ENCODE data around the gene HPSE.

HPSE gene

GRCh38 chr4:83334425-83335241, at the start of gene HPSE:
HPSE (minus strand) TSS chr4:83334848; CDS start chr4:83334782, 66 bp downstream.
- DNase-seq = peak; percentile 70

GRCh38 chr4:83382850-83383249, 48.2 kb upstream of the HPSE start:
- DNase-seq = no peak

GRCh38 chr4:83381173-83381572, 46.5 kb upstream of the HPSE start:
- no peak for DNase-seq

- DNase-seq = no peak
Observed at GRCh38 chr4:83378419-83378818, 43.8 kb upstream of the HPSE start.

DNA sequence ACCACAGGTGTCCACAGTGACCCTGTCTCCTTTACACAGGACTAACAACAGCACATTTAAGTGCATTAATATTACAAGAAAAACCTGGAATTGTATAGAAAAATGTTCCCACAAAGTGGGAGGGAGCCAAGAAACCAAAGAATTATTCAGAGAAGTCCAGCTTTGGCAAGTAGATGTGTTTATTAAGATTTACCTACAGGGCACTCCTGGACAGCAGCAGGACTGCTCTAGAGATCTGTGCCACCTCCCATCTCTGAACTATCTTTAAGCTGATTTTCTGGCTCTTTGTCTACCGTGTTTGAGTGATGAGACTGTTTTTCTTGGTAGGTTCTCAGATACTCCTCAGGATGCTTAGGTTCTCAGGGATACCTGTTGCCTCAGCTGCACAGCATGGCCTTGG, 38.3 kb upstream of the HPSE start:
- no peak for DNase-seq

DNA sequence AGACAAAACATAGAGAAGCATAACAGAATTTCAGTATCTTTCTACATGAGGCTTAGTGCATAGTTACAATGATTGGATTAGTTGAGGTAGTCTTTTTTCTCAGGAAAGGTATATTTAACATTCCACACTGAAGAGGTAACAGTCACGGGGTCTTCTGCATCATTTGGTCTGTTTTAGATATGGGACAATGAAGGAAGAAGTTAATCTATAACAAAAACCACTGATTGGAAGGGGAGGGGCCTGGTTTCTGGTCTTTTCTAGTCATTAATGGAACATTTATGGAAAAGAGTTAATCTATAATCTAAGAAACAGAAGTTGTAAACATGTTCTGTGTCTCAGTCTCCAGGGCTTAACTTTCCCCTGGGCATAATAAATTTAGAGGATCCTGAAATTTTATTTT, 37.3 kb upstream of the HPSE start:
- DNase-seq = no peak

DNA sequence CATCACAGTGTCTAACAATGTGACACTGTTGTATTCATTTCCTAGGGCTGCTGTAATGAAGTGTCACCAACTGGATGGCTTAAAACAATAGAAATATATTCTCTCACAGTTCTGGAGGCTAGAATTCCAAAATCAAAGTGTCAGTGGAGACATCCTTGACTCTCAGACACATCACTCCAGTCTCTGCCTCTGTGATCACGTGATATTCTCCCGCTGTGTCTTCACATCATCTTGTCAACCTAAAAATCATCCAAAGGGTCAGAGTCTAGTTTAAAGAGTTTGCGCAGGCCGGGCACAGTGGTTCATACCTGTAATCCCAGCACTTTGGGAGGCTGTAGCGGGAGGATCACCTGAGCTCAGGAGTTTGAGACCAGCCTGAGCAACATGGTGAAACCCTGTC, 36.6 kb upstream of the HPSE start:
- no peak for DNase-seq

DNA sequence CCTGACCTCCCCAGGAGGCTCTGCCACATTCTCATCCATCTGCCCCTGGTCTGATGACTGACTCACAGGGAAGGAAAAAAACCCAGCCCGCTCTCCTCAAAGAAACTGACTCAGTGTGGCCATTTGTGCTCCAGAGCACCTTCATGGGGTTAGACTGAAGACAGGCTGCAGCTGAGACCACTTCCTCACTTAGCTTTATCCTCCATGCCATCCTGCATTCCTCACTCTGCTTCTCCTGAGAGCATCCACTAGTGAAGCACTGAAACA, 35.9 kb upstream of the HPSE start:
- no peak for DNase-seq

GRCh38 chr4:83369831-83370639, 35.4 kb upstream of the HPSE start:
- no peak for DNase-seq

GRCh38 chr4:83364312-83364711, 29.7 kb upstream of the HPSE start:
- DNase-seq = no peak

GRCh38 chr4:83362492-83363329, 28.1 kb upstream of the HPSE start:
- no peak for DNase-seq

DNA sequence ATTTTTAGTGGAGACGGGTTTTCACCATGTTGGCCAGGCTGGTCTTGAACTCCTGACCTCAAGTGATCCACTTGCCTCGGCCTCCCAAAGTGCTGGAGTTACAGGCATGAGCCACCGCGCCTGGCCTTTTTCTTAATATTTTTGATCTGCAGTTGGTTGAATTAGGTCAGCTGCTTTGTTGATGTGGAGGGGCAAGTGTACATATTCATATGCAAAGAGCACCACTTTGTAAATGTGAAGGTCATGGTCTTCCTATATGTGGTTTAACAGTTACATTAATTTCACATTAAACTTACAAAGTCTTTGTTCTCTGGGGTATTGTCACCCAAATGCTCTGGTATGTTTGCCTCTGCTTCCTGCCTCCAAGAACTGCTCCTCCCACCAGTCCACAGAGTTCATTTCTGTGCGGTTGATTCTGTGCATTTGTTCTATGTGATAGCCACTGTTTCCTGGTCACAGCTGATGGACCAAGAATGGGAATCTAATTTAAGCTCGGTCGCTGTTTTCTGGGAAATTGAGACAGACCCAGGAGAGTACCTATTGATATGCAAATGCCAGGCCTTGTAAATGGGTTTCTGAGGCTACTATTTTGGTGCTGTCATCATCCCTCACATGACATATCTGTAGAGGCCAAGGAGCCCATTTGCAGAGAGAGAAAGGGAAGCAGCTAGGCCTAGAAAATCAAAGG, 26.9 kb upstream of the HPSE start:
- no peak for DNase-seq

- DNase-seq = no peak
Observed at GRCh38 chr4:83360018-83360417, 25.4 kb upstream of the HPSE start.

DNA sequence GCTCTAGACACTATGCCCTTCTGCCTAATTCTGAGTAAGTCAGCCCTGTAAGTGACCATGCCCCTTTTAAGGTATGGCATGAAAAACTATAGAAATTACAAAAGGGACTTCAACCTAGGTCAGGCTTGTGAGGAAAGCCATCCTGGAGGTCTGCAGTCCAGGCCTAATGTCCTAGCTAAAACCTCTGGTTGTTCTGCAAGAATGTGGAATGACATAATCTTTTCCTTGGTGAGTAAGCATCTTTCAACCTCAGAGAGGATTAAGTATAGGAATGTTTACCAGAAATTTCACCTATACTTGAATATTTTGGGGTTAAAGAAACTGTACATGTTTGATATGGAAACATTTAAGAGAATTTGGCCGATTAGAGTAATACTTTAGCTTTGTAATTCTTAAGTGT, 23.8 kb upstream of the HPSE start:
- no peak for DNase-seq

DNA sequence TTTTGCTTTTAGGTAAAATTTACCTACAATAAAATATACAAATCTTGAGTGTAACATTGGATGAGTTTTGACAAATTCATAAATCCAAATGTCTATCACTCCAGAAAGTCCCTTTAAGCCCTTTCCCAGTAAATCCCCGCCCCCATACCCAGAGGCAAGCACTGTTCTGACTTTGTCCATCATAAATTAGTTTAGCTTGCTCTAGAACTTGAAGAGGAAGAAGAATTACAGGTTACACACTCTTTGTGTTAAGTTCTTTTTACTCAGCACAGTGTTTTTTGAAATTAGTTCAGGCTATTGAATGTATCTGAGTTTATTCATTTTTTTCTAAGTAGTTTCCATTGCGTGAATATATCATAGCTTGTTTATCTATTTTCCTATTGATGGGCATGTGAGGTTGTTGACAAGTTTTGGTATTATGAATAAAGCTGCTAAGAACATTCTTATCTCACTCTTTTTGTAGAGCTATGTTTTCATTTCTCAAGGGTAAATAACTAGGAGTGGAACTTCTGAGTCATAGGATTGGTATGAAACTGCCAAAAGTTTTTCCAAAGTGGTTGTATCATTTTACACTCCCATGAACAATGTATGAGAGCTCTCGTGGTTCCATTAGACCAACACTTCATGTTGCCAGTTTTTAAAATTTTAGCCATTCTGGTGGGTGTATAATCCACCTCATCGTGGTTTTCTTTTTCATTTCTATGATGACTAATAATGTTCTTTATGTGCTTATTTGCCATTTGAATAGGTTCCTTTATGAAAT, 22.4 kb upstream of the HPSE start:
- DNase-seq = no peak

- DNase-seq = no peak
Observed at GRCh38 chr4:83353516-83353915, 18.9 kb upstream of the HPSE start.

- no peak for DNase-seq
Observed at GRCh38 chr4:83348074-83348473, 13.4 kb upstream of the HPSE start.

GRCh38 chr4:83342476-83342875, 7.8 kb upstream of the HPSE start:
- no peak for DNase-seq

DNA sequence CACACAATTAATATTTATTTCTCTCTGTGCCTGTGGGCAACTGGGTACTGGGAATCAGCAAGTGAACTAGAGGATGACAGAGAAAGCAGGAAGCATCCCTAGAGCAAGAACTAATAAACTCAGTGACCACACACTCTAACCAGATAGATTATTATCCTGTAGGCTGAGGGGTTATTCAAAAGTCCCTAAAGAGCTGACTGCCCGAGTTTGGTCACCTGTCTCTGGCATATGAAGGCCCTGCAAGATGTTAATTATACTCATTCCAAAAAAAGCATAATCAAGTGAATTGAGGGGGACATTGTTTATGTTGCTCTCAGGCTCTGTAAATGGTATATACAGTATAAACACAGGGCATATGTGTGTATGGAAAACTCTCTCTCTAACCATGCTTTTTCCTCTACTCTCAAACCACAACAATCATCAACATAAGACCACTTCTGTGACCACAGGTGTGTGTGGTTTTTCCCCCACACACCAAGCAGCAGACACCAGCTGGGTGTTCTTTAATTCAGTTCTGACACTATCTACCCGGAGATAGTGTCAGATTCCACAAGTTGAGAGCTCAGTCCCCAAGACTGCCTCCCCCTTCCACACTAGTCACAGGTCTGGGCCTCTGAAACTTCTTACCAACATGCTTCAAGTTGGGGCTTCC, 6.2 kb upstream of the HPSE start:
- DNase-seq = peak in 1 of 2 donors; percentile 4

- DNase-seq = no peak
Observed at GRCh38 chr4:83339573-83339972, 4.9 kb upstream of the HPSE start.

DNA sequence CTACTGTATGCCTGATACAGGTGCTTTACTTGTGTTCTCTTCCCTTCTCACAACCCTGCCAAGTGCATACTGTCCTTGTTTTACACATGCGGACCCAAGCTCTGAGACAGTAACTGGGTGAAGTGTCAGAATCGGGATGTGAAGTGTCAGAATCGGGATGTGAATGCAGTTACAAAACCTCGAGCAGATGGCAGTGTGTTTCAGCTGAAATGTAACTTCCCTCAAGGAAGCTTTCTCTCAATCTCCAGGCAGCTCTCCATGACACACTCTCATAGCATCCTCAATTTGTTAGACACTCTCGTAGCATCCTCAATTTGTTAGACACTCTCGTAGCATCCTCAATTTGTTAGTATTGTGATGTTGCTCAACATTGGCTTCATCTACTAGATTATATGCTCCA, 1.1 kb upstream of the HPSE start:
- no peak for DNase-seq

DNA sequence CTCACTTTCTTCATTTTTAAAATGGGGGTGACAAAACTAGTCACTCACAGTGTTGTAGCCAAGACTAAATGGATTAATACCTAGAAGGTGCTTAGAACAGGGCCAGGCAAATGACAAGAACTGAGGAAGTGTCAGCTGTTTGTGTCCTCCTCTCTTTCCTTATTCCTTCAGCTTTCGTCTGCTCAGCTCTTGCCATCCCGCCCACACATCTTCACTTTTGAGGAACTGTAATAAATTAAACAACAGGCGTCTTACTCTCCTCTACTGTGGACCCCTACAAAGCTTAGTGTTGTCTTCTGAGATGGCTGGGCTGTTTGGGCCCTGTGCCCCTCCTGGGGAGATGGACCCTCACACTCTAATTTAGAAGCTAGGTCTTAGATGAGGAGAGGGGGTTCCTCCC, 2.7 kb downstream of the HPSE start:
- DNase-seq = no peak

Measured in activated CD4-positive, alpha-beta T cell treated with anti-CD3 and anti-CD28 coated beads for 4 hours (primary cell).